Right ventricle myocardium superior (tissue), 1 donor: ENCODE measurements around the gene DSEL. TPM values are rescaled to one million over a fixed set of nuclear protein-coding genes. Genes with fewer than 3 reads are reported as not detected.

Source experiments
- ATAC-seq: fragments of 200-7000 bp; cut with Tn5 transposase; one replicate; pipeline ENCODE4 v1.9.1; 2020; ENCODE audit warnings: mild to moderate bottlenecking; ENCODE audit not compliant: poor library complexity
- DNase-seq: peaks from one replicate; pipeline ENCODE4 v3.0.0-alpha.2; 2020
- intact Hi-C: fragments of 100-400 bp; cut with DNase I; formaldehyde crosslinking; loops from one replicate; pipeline ENCODE4 v1.11.2; 2022
- long read RNA-seq: library from polyadenylated mRNA; unstranded; transcript quantifications from one replicate; pipeline ENCODE4 v2.0.0, GENCODE V29; 2021
- total RNA-seq: library from RNA; stranded (reverse); fragmentation: NEBNext Ultra II Directional; extraction: Animal tissue kit (Norgen Biotek cat#: 25700); gene quantifications from one replicate; pipeline ENCODE4 v1.2.1, GENCODE V29; 2021
- donor health status: DM: no; HTN: yes; CAD: no; lungs with severe emphysema.

The DSEL gene
- 1.7 TPM for total RNA-seq
- long read RNA-seq: 0 reads

DNA sequence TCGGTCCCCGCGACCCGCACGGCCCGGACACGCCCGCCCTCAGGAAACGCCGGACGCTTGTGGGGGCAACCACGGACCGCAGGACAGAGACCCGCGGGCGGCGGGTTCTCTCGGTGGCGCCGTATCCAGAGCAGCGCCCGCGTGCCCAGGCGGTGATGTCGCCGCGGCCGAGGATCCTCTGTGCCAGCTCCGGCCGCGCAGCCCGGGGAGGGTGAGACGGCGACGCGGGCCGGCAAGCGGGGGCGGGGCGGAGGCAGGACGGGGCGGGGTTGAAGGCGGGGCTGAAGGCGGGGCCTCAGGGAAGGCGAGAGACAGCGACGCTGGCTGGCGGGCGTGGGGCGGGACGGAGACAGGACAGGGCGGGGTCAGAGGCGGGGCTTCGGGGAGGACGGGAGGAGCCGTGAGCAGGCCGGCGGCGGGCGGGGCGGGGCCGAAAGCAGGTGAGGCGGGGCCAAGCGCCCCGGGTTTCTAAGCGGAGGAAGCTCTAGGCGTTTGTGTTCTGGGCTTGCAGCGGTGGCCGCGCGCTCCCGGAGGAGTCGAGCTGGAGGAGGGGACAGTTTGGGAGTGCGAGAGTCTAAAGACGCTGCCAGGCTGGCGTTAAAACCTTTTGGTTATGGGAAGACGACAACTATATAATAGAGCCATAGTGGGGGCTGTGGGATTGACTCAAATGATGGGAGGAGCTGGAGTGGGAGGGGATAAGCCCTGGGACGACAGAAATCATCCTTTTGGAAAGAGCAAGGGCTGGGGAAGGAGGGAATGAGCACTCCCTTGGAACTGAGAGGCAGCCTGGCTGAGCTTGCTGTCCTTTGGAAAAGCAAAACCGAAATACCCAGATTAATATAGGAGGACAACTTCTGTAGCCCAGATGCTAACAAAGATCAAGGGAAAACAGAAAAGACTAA lies at the start of gene DSEL:
Gene DSEL, minus strand, starts transcription at position 182 of the 905 bp plus-strand sequence. CDS start 2,112 bp downstream, outside the sequence.
- DNase-seq: peak; percentile 98
- ATAC-seq: peak; percentile 99
- intact Hi-C loops: no loop called here

DNA sequence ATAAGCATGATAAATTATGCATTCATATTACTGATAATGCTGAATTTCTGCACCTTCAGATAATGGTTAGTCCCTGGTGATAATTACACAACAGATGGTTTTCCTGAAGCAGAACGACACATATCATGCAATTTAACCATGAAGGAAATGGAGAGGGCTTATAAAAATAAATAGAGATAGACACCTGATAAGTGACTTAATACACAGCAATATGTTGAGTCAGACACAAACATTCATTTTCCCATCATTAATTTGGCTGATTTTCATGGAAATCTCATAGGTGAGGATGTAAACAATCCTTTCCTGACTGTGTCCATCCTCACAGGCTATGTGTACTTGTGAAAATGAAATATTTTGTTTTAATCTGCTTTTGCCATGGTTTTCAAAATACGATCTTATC lies 36.9 kb upstream of the DSEL start:
- no peak for ATAC-seq
- DNase-seq: no peak
- intact Hi-C loops: no loop called here

- intact Hi-C loops: no loop called here
- DNase-seq: no peak
- no peak for ATAC-seq
Observed at GRCh38 chr18:67550872-67551520, 34.5 kb upstream of the DSEL start.

GRCh38 chr18:67549946-67550345 lies 33.4 kb upstream of the DSEL start:
- no peak for DNase-seq
- intact Hi-C loops: no loop called here
- no peak for ATAC-seq

DNA sequence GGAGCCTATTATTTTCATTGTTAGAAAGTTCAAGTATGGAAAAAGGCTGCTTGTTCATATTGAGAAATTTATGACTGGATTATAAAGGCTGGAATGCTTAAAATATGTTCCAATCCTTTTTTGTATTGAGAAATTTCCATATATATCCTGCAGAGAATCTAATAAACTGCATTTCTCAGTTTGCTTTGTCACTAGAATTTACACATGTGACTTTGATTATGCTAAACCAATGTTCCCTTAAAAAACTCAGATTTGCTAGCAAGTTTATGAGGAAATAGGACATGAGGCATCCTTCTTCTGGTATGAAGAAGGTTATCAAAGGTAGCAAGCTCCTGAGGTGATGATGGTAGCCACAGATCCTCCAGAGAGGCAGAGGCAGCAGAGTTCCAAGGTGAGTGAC lies 29.2 kb upstream of the DSEL start:
- ATAC-seq: no peak
- intact Hi-C loops: no loop called here

DNA sequence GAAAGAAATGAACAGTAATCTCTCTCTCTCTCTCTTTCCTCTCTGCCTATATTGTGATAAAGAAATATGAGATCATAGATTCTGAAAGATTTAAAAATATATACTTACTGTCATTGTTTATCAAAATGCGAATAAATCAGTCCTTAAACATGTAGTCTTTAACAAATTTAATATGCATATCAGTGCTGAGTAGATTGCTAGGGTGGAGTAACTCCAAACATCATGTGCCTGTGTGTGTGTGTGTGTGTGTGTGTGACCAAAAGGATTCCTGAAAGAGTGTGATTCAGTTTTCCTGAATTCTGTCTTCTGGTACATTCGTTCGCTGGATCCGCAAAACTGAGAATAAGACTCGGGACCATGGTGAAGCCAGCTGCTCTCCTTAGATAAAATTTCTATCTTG lies 24.0 kb upstream of the DSEL start:
- ATAC-seq: no peak
- intact Hi-C loops: no loop called here
- DNase-seq: no peak

More for the DNA sequence above, 29.2 kb upstream of the DSEL start:
- DNase-seq: no peak

DNA sequence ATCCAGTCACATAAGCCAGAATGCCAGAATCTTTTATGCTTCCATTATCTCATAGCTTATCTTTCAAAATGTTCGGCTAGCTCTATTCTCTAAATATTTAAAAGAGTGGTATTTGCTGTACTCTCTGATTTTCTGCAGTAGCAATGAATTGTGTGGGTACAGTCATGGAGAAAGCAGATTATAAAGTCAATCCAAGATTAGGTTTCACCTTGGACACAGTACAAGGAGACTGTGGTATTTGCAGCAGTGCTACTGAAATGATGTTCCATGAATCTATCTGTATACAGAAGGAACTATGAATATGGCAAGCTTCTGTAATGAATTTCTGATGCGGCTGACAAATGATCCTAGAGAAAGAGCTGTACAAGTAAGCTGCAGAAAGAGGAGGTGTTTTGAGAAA lies 15.4 kb upstream of the DSEL start:
- DNase-seq (no peak), ATAC-seq (no peak)
- intact Hi-C loops: no loop called here

GRCh38 chr18:67525328-67526099 lies 9.0 kb upstream of the DSEL start:
- DNase-seq (peak; percentile 54), ATAC-seq (peak; percentile 95)
- intact Hi-C loops: no loop called here

- ATAC-seq (no peak), DNase-seq (no peak)
- intact Hi-C loops: no loop called here
Observed at GRCh38 chr18:67520351-67520921, 3.9 kb upstream of the DSEL start.

GRCh38 chr18:67519592-67519991 lies 3.1 kb upstream of the DSEL start:
- intact Hi-C loops: no loop called here
- no peak for ATAC-seq

DNA sequence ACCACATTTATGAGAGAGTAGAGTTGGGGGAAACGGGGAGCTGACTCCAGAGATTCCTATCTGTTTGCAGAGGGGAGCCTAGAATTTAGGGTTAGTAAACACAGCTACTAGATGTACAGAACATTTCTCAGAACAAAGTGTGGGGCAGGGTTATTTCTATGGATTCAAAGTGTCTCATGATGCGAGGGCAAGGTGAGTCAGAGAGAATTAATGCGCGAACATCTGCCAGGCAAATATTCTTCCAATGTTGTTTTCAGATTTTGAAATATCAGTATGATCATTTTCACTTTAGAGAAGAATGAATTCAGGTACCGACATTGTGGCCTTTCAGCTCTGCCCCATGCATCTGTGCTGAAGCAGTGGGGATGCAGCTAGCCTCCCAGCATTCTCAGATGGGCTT lies 2.0 kb upstream of the DSEL start:
- no peak for ATAC-seq
- DNase-seq: no peak
- intact Hi-C loops: no loop called here

More at GRCh38 chr18:67519592-67519991, 3.1 kb upstream of the DSEL start:
- DNase-seq: no peak

GRCh38 chr18:67517444-67517765 lies 885 bp upstream of the DSEL start:
- DNase-seq (peak; percentile 55), ATAC-seq (no peak)
- intact Hi-C loops: no loop called here

- DNase-seq (peak; percentile 87), ATAC-seq (peak; percentile 85)
- intact Hi-C loops: no loop called here
Observed at GRCh38 chr18:67515942-67516538, 480 bp downstream of the DSEL start.

DNA sequence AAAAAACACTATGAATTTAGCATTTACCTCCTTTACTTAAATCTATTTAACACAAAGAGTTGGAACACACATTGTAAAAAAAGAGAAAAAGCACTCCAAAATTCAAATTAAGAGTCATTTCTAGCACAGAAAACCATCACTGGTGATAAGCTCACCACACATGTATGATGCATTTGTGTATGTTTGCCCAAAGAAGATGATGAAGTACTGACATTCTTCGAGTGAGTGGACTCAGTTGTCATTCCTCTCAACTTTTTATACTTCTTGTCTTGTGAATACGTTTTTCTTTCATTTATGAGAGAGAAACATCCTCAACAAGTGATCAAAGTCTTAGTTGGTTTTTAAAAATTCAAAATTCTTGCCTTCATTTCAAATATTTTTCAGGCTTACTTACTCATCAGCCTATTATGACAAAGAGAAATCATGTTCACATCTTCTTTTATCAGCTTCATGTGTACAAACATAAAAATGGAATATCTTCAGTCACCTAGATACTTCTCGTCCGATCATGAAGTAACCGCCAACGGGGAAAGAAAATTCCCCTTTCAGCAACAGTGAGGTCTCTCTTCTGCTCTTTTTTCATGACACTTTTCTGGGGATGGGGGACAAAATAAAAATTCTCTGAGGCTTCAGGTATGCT lies 1.5 kb downstream of the DSEL start:
- ATAC-seq (no peak), DNase-seq (no peak)
- intact Hi-C loops: no loop called here

- intact Hi-C loops: no loop called here
- DNase-seq (no peak), ATAC-seq (no peak)
Observed at GRCh38 chr18:67514465-67514864, 2.1 kb downstream of the DSEL start.

GRCh38 chr18:67513280-67513679 lies 3.2 kb downstream of the DSEL start:
- DNase-seq: no peak
- ATAC-seq: no peak
- intact Hi-C loops: no loop called here

DNA sequence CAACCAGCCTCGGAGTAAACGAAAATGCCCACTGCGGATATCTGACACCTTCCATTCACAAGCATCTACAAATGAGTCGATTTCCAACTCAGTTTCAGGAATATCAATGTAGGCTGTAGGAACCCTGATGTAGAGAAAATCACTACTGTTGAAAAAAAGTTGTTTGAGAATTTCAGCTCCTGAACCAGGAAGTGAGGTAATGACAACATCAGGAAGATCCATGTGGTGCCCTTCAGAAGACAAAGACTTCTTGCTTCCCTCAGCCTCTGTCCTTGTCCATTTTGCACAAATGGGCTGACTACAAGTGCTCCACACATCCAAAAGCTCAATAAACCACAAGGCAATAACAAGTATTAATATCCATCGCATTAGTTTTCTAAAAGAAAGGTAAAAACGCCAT lies 4.7 kb downstream of the DSEL start:
- ATAC-seq: no peak
- intact Hi-C loops: no loop called here
- no peak for DNase-seq

DNA sequence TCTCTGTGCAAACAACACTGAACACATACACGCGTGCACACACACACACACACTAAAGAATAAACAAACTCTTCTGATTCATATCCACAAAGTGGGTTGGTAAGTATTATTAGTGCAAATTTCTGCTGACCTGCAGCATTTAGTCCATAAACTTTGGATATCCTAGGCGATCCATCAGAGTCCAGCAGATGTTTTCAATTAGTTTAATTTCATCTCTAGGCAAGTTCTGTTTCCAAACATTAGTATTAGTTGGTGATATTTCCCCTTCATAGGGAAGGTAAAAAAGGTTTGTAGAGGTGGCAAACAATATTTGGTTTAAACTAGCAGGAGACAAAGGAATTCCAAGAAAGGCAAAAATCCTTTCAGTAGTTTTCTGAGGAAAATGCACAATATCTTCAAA lies 5.7 kb downstream of the DSEL start:
- ATAC-seq (no peak), DNase-seq (no peak)
- intact Hi-C loops: no loop called here
